COLO668 (cell line): Measurements from ENCODE around the gene CD164L2.
A peak's percentile ranks its signal among the peaks of the same experiment; 100 is the strongest.
"Not testable (repeated sequence)": the region's sequence is repeated elsewhere in the genome, so short reads cannot be mapped to it uniquely, and the experiment has no call there.

Source experiments
- DNase-seq: peaks from one replicate; lab custom pipeline; 2025; ENCODE audit not compliant: unreplicated experiment; lab: John Stamatoyannopoulos, UW

Gene CD164L2

GRCh38 chr1:27383039-27383605 lies at the start of gene CD164L2:
Gene CD164L2 (minus strand): TSS chr1:27383333. CDS start chr1:27383239, 94 bp downstream.
- peak; percentile 84 for DNase-seq

GRCh38 chr1:27432725-27433124 lies 49.6 kb upstream of the CD164L2 start:
- not testable (repeated sequence) for DNase-seq

GRCh38 chr1:27431601-27431940 lies 48.4 kb upstream of the CD164L2 start:
- no peak for DNase-seq

- DNase-seq: no peak
These were observed 47.9 kb upstream of the CD164L2 start for GRCh38 chr1:27430903-27431600.

GRCh38 chr1:27429029-27429425 lies 45.9 kb upstream of the CD164L2 start:
- DNase-seq: no peak

- peak; percentile 52 for DNase-seq
These were observed 45.3 kb upstream of the CD164L2 start for GRCh38 chr1:27428316-27429028.

- DNase-seq: no peak
These were observed 44.7 kb upstream of the CD164L2 start for GRCh38 chr1:27427816-27428315.

GRCh38 chr1:27427329-27427728 lies 44.2 kb upstream of the CD164L2 start:
- no peak for DNase-seq

GRCh38 chr1:27423709-27424108 lies 40.6 kb upstream of the CD164L2 start:
- no peak for DNase-seq

GRCh38 chr1:27418326-27419185 lies 35.4 kb upstream of the CD164L2 start:
- DNase-seq: peak; percentile 60

- DNase-seq: no peak
These were observed 34.6 kb upstream of the CD164L2 start for GRCh38 chr1:27417713-27418112.

GRCh38 chr1:27416387-27417111 lies 33.4 kb upstream of the CD164L2 start:
- DNase-seq: peak; percentile 69

- no peak for DNase-seq
These were observed 31.0 kb upstream of the CD164L2 start for GRCh38 chr1:27414091-27414490.

GRCh38 chr1:27413004-27413403 lies 29.9 kb upstream of the CD164L2 start:
- no peak for DNase-seq

- no peak for DNase-seq
These were observed 29.4 kb upstream of the CD164L2 start for GRCh38 chr1:27412502-27412901.

GRCh38 chr1:27410709-27411108 lies 27.6 kb upstream of the CD164L2 start:
- no peak for DNase-seq

- DNase-seq: no peak
These were observed 26.5 kb upstream of the CD164L2 start for GRCh38 chr1:27409669-27410068.

- DNase-seq: no peak
These were observed 25.0 kb upstream of the CD164L2 start for GRCh38 chr1:27408151-27408550.

GRCh38 chr1:27406791-27407190 lies 23.7 kb upstream of the CD164L2 start:
- not testable (repeated sequence) for DNase-seq

- DNase-seq: no peak
These were observed 23.2 kb upstream of the CD164L2 start for GRCh38 chr1:27406362-27406680.
